Adrenal gland (tissue), 5 donors: Measurements from ENCODE around the gene HDAC1.

Experiments
- POLR2A ChIP-seq, 2 donors: fragments of 450-650 bp; IDR thresholded peaks; one replicate each; pipeline ENCODE4 v1.6.1; 2017; ENCODE audit warnings: antibody characterized with exemption in 2 of 2, mild to moderate bottlenecking in 2 of 2, moderate library complexity in 1 of 2
- TF ChIP-seq, protein P1 (sequence below), 6 experiments: fragments of 450-650 bp in 4 of 6; fragments of 200-600 bp in 2 of 6; sonication (generic) in 1 of 6; IDR thresholded peaks; 1 replicate in 5 of 6; 2 replicates in 1 of 6; pipeline versions ENCODE4 v1.5.1 to v1.8.0; 2016 to 2021; ENCODE audit warnings: antibody characterized with exemption in 6 of 6, mild to moderate bottlenecking in 2 of 6, moderate library complexity in 1 of 6
- donor health status: DM: no; HTN: no; CAD: no.

DNA sequence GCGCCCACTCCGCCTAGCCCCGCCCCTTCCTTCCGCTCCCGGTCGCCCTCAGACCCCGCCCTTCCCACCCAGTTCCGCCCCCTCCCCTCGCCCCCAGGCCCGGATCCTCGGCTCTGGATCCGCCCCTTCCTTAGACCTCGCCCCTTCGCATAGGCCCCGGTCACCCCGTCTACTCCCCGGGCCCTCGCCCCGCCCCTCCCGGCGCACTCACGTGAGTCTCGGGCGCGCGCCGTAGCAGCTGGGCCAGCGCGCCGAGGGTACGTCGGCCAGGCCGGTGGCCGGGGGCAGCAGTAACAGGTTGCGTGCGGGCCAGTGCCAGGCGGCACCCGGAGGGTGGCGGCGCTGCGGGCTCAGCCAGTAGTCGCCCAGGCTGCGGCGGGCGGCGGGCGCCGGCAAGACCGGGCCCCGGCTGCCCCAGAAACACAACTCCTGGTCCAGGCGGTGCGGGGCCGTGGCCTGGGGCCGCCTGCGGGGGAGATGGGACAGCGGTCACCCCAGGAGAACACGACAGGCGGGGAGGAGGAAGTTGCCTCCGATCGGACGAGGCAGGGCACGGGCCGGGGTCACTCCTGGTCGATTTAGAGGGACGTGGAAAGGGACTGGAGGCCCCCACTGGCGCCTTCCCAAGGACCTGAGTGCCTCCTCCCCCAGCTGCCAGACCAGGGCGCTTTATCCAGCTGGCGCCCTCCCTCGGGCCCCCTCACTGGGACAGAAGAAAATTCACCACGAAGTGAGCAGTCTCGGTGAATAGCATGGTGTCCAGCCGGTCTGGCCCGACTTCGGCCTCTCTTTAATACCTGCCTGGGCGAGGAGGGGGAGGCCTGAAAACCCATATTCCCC, 59.7 kb downstream of the HDAC1 start:
- TF ChIP-seq, protein P1, sequence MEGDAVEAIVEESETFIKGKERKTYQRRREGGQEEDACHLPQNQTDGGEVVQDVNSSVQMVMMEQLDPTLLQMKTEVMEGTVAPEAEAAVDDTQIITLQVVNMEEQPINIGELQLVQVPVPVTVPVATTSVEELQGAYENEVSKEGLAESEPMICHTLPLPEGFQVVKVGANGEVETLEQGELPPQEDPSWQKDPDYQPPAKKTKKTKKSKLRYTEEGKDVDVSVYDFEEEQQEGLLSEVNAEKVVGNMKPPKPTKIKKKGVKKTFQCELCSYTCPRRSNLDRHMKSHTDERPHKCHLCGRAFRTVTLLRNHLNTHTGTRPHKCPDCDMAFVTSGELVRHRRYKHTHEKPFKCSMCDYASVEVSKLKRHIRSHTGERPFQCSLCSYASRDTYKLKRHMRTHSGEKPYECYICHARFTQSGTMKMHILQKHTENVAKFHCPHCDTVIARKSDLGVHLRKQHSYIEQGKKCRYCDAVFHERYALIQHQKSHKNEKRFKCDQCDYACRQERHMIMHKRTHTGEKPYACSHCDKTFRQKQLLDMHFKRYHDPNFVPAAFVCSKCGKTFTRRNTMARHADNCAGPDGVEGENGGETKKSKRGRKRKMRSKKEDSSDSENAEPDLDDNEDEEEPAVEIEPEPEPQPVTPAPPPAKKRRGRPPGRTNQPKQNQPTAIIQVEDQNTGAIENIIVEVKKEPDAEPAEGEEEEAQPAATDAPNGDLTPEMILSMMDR (IDR thresholded peaks at IDR 0.05) = peak in 1 of 6 experiments; percentile 3
- peak; percentile 93 to 97 for TF ChIP-seq POLR2A (IDR thresholded peaks at IDR 0.05)
